Measurements from ENCODE around the gene ZCWPW1.
"Not testable (repeated sequence)": the region's sequence is repeated elsewhere in the genome, so short reads cannot be mapped to it uniquely, and the experiment has no call there.

ZCWPW1 gene

DNA sequence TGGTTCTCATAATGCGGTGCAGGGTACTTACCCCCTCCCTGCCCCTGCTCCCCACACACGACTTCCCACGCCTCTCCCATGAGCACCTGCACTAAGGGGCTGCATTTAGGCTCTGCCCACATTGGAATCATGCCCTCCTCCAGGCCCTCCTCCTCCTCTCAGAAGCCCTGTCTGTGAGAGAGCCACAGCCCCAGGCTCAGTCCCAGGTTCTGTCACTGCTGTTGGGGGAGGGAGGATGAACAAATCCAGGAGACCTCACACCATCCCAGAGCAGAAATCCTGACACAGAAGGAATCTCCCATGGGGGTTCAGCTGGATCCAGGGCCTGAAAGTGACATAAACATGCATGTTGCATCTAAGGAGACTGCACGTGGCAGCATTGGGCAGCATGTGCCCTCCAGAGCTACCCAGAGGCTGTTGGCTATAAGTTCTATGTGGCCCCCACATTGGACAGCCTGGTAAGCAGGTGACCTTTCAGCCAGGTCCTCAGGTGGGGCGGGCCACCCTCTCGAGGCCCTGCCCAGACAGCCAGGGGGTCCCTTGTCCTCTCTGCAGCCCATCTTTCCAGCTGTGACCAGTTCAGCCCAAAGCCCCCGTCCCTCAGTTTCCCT, 56.8 kb downstream of the ZCWPW1 start:
- no peak for DNase-seq

DNA sequence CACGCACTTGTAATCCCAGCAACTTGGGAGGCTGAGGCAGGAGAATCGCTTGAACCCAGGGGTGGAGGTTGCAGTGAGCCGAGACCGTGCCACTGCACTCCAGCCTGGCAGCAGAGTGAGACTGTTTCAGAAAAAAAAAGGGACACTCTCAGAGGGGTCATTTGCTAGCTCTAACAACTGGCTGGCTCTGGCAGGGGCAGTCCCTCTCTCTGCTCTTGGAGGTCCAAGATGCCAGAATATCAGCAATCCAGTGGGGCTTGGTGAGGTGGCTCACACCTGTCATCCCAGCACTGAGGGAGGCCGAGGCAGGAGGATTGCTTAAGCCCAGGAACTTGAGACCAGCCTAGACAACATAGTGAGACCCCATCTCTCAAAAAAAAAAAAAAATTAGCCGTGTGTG, 57.8 kb downstream of the ZCWPW1 start:
- DNase-seq: no peak

DNA sequence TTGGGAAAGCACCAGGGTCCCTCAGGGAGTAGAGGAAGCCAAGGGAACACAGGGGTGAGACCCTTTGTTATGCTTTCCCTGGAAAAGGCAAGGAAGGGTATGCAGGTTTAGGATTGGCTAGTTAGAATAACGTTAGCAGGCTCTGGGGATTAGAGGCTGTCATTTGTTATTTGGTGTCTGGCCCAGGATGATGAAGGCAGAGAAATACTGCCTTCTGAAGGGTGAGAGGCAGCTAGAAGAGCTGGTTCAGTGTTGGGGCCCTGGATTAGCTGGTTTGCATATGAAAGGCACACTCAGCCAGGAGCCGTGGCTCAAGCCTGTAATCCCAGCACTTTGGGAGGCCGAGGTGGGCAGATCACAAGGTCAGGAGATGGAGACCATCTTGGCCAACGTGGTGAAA, 58.2 kb downstream of the ZCWPW1 start:
- DNase-seq: no peak

DNA sequence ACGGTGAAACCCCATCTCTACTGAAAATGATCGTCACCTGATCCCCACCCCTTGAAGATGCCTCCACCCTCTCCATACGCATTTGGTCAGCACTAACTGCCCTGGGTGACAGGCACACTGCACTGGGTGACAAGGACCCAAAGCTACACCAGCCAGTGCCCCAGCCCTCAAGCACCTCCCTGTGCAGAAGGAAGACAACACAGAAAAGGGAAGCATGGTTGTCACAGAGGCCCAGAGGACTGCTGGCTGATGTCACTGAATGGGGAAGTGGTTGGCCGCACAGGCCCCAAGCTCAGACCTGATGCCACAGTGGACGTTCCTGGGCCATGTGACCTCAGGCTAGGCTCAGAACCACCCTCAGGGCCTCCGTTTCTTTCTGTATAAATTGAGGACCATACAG, 59.4 kb downstream of the ZCWPW1 start:
- no peak for DNase-seq

DNA sequence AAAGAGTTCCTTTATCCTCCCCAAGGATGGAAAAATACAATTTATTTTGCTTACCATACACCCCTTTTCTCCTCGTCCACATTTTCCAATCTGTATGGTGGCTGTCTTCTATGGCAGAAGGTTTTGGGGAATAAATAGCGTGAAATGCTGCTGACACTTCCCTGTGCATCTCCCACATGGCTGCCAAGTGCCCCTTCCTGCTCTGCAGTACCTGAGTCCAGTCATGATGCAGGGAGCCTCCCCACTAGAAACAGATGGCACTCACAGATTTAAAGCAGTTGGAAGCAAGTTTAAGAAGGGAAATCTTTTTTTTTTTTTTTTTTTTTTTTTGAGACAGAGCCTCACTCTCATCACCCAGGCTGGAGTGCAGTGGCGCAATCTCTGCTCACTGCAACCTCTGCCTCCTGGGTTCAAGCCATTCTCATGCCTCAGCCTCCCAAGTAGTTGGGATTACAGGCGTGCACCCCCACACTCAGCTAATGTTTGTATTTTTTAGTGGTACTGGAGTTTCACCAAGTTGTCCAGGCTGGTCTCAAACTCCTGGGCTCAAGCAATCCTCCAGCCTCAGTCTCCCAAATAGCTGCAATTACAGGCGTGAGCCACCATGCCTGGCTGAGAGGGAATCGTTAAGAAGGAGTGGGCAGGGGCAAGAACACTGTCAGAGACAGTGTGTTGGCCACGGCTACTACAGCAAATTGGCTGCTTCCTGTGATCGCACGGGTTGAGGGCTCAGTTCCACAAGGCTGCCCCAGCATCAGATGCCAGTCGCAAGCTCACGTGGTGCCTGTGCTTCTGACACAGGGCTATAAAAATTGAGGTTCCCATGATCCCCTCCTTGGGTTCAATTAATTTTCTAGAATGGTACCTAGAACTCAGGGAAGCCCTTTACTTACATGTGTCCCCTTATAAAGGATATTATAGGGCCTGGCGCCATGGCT, 60.6 kb downstream of the ZCWPW1 start:
- no peak for DNase-seq

DNA sequence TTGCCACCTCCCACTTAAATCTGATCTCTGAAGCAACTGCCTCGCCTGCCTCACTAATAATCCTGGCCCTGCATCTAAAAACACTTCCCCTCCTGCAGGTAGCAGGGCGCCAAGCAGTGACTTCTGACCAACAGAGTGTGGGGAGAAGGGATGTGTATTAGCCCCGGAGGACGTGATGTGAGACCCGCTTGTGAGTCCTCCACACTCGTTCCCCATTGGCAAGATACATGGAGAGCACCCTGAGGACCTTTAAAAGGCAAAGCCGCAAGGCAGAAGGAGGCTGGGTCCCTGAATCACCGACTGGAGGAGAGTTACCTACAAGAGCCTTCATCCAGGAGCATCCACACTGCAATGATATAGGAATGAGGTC, 61.3 kb downstream of the ZCWPW1 start:
- DNase-seq: no peak

DNA sequence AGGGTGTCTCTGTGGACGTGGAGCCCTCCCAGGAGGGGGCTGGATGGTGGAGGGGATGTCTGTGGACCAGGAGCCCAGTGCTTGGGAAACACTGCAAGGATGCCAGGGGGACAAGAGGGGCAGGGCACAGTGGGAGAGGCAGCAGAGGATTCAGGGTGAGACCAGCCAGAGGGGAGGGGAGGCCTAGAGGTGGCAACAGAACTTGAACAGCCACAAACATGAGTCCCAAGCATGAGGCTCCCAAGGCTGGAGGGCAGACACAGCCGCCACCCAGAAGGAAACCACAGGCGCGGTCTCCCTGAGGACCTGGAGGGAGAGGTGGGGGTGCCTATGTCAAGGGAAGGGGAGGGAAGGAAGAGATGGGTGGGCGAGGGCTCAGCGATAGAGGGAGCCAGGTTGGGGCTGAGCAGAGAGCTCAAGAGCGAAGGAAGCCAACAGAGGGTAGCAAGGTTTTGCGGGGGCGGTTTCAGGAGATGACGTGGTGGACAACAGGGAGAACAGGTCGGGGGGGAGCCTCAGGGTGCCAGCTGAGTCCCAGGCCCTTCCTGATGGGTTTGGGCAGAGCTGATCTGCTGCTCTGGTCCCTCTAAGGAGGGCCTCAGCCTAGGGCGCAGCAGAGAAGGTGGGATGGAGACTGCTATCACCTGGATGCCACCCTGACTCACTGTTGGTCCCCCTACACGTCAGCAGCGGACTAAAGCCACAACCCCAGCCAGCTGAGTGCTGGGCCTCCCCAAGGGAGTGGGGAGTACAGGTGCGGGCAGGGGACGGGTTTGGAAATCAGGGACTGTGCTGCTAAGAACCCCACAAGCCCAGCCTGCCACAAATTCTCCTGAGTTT, 61.9 kb downstream of the ZCWPW1 start:
- no peak for DNase-seq

DNA sequence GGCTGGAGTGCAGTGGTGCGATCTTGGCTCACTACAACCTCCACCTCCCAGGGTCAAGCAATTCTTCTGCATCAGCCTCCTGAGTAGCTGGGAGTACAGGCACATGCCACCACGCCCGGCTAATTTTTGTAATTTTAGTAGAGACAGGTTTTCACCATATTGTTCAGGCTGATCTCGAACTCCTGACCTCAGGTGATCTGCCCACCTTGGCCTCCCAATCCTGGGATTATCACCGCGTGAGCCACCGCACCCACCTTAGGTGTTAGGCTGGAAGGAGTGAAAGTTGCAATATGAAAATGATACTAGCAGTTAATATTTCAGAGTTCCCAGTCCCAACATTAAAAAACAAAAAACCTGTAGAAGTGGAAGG, 62.5 kb downstream of the ZCWPW1 start:
- not testable (repeated sequence) for DNase-seq

DNA sequence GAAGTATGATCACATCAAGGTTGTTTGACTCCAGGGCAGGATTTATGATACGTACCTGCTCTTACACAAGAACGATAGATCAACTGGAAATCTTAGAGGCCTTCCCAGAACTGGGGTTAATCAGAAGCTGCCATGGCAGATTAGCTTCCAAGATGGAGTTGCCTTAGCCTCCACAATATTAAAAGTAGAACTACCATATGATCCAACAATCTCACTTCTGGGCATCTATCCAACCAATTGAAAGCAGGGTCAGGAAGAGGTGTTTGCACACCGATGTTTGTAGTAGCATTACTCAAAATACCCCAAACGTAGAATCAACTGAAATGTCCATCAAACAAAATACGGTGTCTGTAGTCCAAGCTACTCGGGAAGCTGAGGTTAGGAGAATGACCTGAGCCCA, 64.0 kb downstream of the ZCWPW1 start:
- DNase-seq: no peak

DNA sequence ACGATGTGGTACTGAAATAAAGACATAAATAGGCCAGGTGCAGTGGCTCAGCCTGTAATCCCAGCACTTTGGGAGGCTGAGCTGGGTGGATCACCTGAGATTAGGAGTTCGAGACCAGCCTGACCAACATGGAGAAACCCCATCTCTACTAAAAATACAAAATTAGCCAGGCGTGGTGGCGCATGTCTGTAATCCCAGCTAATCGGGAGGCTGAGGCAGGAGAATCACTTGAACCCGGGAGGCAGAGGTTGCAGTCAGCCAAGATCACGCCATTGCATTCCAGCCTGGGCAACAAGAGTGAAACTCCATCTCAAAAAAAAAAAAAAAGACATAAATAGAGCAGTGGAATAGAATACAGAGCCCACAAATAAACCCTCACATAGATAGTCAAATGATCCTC, 64.7 kb downstream of the ZCWPW1 start:
- not testable (repeated sequence) for DNase-seq

DNA sequence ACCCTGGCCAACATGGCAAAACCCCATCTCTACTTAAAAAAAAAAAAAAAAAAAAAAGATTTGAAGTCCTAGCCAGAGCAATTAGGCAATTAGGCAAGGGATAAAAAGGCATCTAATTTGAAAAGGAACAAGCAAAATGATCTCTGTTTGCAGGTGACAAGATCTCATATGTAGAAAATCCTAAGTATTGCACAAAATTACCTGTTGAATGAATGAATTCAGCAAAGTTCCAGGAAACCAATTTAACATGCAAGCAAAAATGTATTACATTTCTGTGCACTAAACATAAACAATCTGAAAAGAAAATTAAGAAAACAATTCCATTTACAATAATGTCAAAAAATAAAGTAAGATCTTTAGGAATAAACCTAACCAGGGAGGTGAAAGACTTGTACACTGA, 65.4 kb downstream of the ZCWPW1 start:
- DNase-seq: no peak

DNA sequence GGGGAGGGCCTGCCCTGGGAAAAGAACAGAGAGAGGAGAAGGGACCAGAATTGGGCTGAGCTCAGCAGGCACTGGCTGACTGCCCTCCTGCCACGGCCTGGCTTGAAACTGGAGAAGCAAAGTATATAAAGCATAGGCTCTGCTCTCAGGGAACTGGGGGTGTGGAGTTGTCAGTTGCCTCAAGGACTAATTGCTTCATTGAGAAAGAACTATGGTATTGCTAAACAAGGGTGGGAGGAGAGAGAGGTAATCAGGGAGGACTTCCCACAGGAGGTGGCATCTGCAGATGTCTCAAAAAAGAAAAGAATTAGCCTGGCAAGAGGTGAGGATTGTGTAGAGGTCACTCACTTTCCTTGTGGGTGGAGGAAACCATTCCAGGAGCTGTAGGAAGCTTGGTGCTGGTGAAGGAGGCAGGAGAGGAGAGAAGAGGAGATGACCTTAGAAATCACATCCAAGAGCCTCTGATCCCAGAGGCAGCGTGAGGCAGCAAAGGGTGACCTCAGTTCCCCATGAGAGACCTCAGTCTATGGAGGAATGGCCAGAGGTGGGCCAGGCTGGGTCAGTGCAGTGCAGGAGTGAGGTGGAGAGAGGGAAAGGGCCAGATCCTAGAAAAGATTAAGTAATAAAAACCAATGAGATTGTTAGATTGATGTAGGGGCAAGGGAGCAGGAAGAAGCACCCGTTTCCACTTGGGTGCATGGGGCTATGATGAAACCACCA, 68.2 kb downstream of the ZCWPW1 start:
- DNase-seq: no peak

DNA sequence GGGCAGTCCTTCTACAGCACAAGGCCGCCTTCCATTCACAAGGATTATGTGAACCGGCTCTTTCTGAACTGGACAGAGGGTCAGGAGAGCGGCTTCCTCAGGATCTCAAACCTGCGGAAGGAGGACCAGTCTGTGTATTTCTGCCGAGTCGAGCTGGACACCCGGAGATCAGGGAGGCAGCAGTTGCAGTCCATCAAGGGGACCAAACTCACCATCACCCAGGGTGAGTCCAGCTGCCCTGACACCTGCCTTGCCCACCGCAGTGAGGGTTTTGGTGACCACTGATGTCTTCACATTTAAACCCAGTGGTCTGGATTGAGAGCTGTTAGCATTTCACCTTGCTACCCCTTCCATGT, 69.7 kb downstream of the ZCWPW1 start:
- no peak for DNase-seq

DNA sequence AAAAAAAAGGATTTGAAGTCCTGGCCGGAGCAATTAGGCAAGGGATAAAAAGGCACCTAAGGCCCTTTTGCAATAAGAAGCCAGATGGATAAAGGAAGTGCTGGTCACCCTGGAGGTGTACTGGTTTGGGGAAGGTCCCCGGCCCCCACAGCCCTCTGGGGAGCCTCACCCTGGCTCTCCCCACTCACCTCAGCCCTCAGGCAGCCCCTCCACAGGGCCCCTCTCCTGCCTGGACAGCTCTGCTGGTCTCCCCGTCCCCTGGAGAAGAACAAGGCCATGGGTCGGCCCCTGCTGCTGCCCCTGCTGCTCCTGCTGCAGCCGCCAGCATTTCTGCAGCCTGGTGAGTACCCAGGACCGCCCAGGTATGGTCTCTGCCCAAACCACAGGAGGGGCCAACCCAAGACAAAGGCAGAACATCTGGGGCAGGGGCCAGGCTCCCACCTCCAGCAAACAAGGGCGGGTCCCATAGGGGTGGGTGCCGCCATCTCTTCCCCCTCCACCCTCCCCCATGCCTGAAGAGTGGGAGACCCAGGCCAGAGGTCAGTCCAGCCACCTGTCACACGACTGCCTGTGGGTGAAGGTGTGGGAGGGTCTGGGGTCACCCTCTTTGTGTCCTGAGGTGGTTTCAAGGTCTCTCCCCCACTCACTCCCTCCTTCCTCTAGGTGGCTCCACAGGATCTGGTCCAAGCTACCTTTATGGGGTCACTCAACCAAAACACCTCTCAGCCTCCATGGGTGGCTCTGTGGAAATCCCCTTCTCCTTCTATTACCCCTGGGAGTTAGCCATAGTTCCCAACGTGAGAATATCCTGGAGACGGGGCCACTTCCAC, 70.3 kb downstream of the ZCWPW1 start, which contains the start of gene PILRB:
Gene PILRB, plus strand, starts transcription at position 91 of the 830 bp plus-strand sequence. Its CDS starts 186 bp downstream, at position 277.
- no peak for DNase-seq

DNA sequence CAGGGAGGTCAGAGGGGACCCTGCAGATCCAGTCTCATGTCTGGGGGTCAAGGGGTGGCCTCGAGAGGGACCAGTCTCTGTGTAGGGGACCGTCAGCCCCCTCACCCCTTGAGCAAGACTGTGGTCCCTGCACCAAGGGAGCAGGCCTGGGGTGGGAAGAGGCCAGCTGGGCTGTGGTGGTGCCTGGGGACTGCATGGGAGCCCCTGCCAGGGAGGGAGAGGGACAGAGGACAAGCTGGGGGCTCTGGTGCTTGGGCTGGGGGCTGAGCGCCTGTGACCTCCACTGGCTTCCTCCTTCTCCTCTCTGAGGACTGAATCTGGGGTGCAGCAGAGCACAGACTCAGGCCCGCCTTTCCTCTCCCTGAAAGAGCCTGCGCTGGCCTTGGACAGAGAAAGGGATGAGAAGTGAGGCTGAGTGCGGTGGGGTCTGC, 71.4 kb downstream of the ZCWPW1 start:
- no peak for DNase-seq

DNA sequence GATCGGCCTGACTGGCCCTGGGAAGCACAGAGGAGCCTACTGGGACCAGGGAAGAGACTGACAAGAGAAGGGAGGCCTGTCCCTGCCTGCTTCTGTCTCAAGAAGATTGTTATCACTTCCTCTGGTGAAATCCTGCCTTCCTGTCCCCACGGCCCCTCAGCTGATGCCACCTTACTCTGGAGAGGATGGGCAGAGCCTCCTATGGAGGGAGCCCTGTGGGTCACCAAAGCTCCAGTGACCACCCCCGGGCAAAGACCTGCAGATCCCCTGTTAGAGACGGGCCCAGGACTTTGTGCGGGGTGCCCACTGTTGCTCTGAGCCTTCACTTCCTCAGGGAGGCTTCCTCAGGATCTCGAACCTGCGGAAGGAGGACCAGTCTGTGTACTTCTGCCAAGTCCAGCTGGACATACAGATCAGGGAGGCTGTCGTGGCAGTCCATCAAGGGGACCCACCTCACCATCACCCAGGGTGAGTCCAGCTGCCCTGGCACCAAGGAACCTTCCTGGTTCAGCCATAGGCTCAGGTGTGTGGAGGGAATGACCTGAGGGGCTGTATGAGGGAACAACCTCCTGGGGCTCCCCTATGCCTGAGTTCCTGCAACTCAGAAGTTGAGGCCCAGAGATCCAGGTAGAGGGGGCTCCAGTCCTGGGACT, 72.0 kb downstream of the ZCWPW1 start:
- no peak for DNase-seq

DNA sequence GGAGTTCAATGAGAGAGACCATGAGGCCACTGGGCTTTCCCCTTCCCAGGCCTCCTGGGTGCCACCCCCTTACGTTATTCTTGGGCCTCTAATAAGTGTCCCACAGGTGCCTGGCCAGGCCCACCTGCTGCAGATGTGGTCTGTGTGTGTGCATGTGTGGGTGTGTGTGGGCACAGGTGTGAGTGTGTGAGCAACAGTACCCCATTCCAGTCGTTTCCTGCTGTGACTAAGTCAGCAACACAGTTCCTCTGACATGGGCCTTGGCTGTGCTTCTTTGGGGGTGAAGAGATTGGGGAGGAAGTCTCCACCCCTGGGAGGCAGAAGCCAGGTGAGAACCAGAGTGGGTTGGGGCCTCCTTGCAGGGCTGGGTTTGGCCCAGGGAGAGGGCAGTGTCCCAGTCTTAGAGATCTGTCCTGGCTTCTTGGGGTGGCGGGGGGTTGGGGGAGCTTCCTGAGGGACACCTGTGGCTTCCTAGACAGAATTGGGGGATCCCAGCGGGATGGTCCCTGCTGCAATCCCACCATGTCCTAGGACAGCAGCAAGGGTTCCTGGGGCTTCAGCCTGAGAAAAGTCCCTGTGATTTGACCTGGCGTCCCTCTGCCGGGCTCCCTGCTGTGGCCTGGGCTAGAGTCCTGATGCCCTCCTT, 74.7 kb downstream of the ZCWPW1 start:
- DNase-seq: peak; percentile 37 to 58

DNA sequence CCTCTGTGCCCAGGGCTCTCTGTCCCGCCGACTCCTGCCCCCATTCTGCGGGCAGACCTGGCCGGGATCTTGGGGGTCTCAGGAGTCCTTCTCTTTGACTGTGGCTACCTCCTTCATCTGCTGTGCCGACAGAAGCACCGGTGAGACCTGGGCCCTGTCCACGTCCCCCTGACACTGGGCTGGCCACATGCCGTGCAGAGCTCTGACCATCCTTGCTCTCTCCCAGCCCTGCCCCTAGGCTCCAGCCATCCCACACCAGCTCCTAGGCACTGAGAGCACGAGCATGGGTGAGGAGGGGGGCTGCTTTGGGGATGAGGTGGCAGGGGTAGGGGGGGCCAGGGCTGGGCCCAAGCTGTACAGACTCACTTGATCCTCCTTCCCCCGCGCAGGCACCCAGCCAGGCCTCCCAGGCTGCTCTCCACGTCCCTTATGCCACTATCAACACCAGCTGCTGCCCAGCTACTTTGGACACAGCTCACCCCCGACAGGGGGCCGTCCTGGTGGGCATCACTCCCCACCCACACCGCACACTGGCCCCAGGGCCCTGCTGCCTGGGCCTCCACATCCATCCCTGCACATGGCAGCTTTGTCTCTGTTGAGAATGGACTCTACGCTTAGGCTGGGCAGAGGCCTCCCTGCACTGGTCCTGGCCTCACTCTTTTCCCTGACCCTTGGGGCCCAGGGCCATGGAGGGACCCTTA, 75.4 kb downstream of the ZCWPW1 start:
- no peak for DNase-seq

DNA sequence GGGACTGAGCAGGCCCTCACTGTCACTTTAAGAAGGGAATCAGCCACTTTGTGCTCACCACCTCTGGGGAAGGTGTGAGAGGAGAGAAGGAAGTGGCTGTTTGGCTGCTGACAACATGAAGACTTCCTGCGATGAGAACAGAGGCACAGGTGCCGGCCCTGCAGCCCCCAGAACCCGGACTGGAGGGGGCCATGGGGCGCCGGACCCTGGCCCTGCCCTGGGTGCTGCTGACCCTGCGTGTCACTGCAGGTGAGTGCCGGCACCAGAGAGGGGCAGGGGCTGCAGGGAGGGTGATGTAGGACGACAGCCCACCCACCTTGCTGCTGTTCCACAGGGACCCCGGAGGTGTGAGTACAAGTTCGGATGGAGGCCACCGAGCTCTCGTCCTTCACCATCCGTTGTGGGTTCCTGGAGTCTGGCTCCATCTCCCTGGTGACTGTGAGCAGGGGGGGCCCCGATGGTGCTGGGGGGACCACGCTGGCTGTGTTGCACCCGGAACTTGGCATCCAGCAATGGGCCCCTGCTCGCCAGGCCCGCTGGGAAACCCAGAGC, 76.2 kb downstream of the ZCWPW1 start:
- not testable (repeated sequence) for DNase-seq

DNA sequence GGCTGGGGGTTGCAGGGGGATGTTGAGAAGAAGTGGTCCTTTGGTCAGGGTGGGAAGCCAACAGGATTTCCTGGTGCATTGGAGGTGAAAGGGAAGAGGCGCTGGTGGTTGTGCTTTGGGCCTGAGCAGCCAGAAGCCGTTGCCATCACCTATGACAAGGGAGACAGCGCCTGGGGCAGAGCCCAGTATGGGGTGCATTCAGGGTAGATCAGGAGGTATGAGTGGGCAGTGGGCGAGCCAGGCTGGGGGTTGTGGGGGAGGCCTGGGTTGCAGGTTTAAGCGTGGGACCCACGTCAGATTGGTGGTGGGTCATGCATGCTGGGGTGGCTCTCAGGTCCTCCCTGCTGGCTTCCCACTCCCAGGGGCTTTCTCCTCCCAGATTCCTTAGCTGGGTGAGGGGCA, 76.8 kb downstream of the ZCWPW1 start:
- no peak for DNase-seq
